HEK293 (cell line): ENCODE data around the gene KLHDC3.

Experiments used
- CTCF ChIA-PET: fragments of 350-600 bp; formaldehyde crosslinking; extraction: SDS; loops from one replicate; lab custom pipeline; 2021; ENCODE audit warnings: antibody characterized with exemption; lab: Yijun Ruan, JAX
- POLR2A ChIA-PET: fragments of 300-600 bp; formaldehyde crosslinking; extraction: SDS; loops from one replicate; lab custom pipeline; 2020; ENCODE audit warnings: antibody characterized with exemption, inconsistent platforms; lab: Yijun Ruan, JAX
- H3K27ac ChIP-seq: fragments of 200-500 bp; sonication (Bioruptor generic); 2 replicates; pipeline ENCODE4 v1.5.1; 2014; ENCODE audit warnings: low read depth, low read length, control low read depth, inconsistent platforms; ENCODE audit errors: extremely low read depth
- H3K36me3 ChIP-seq, 2 experiments: fragments of 200-500 bp in 1 of 2; sonication (Bioruptor generic) in 1 of 2; 1 replicate in 1 of 2; 2 replicates in 1 of 2; pipeline ENCODE4 v1.5.1; 2014 to 2017; ENCODE audit warnings: inconsistent platforms in 2 of 2, low read length in 2 of 2; ENCODE audit not compliant: control insufficient read depth in 2 of 2, insufficient read depth in 1 of 2
- H3K4me1 ChIP-seq: fragments of 200-500 bp; sonication (Bioruptor generic); 2 replicates; pipeline ENCODE4 v1.5.1; 2014; ENCODE audit warnings: mild to moderate bottlenecking, low read length, inconsistent platforms; ENCODE audit not compliant: control insufficient read depth, insufficient read depth
- H3K4me3 ChIP-seq: 2 replicates; pipeline ENCODE4 v1.5.1; 2011; ENCODE audit warnings: low read depth, mild to moderate bottlenecking, control low read depth, low read length, moderate library complexity
- H3K9me3 ChIP-seq: fragments of 200-500 bp; sonication (Bioruptor generic); 2 replicates; pipeline ENCODE4 v1.5.1; 2014; ENCODE audit warnings: low read depth, low read length, inconsistent platforms; ENCODE audit not compliant: control insufficient read depth, insufficient read depth
- KLF17 ChIP-seq: fragments of 450-650 bp; formaldehyde crosslinking; IDR thresholded peaks from 2 replicates; pipeline ENCODE4 v1.5.1; 2016; ENCODE audit warnings: missing biosample characterization, missing genetic modification characterization
- KLF7 ChIP-seq: fragments of 450-650 bp; formaldehyde crosslinking; IDR thresholded peaks from 2 replicates; pipeline ENCODE4 v1.5.1; 2016; ENCODE audit warnings: missing biosample characterization, missing genetic modification characterization, borderline replicate concordance
- PRDM1 ChIP-seq: fragments of 450-650 bp; formaldehyde crosslinking; IDR thresholded peaks from 2 replicates; pipeline ENCODE4; 2016; ENCODE audit warnings: missing biosample characterization, missing genetic modification characterization
- SP2 ChIP-seq: fragments of 450-650 bp; formaldehyde crosslinking; IDR thresholded peaks from 2 replicates; pipeline ENCODE4 v1.5.1; 2016; ENCODE audit warnings: missing biosample characterization, missing genetic modification characterization
- ZBTB20 ChIP-seq: fragments of 450-650 bp; formaldehyde crosslinking; IDR thresholded peaks from 2 replicates; pipeline ENCODE4 v1.5.1; 2016; ENCODE audit warnings: missing biosample characterization, missing genetic modification characterization
- ZBTB7A ChIP-seq: fragments of 450-650 bp; formaldehyde crosslinking; IDR thresholded peaks from 2 replicates; pipeline ENCODE4 v1.5.1; 2016; ENCODE audit warnings: low read depth, missing biosample characterization, missing genetic modification characterization
- ZBTB8A ChIP-seq: fragments of 450-650 bp; formaldehyde crosslinking; IDR thresholded peaks from 2 replicates; pipeline ENCODE4 v1.5.1; 2016; ENCODE audit warnings: missing biosample characterization, missing genetic modification characterization
- ZNF18 ChIP-seq: fragments of 450-650 bp; formaldehyde crosslinking; IDR thresholded peaks from 2 replicates; pipeline ENCODE4 v1.5.1; 2016; ENCODE audit warnings: missing biosample characterization, missing genetic modification characterization
- ZNF366 ChIP-seq: fragments of 450-650 bp; formaldehyde crosslinking; conservative IDR thresholded peaks from 2 replicates; pipeline ENCODE4 v1.5.1; 2016; ENCODE audit warnings: missing biosample characterization, missing genetic modification characterization
- ZNF521 ChIP-seq: fragments of 450-650 bp; formaldehyde crosslinking; IDR thresholded peaks from 2 replicates; pipeline ENCODE4 v1.5.1; 2017; ENCODE audit warnings: missing biosample characterization, mild to moderate bottlenecking, missing genetic modification characterization
- ZNF561 ChIP-seq: fragments of 450-650 bp; IDR thresholded peaks from 2 replicates; pipeline ENCODE4 v1.5.1; 2018; ENCODE audit warnings: missing biosample characterization, missing genetic modification characterization, borderline replicate concordance
- ZNF600 ChIP-seq: fragments of 450-650 bp; formaldehyde crosslinking; IDR thresholded peaks from 2 replicates; pipeline ENCODE4 v1.5.1; 2016; ENCODE audit warnings: missing biosample characterization, missing genetic modification characterization
- ZNF610 ChIP-seq: fragments of 450-650 bp; formaldehyde crosslinking; IDR thresholded peaks from 2 replicates; pipeline ENCODE4 v1.5.1; 2016; ENCODE audit warnings: missing biosample characterization, missing genetic modification characterization, borderline replicate concordance
- ZNF660 ChIP-seq: fragments of 450-650 bp; IDR thresholded peaks from 2 replicates; pipeline ENCODE4 v1.5.1; 2018; ENCODE audit warnings: missing biosample characterization, mild to moderate bottlenecking, missing genetic modification characterization
- ZNF692 ChIP-seq: fragments of 450-650 bp; formaldehyde crosslinking; IDR thresholded peaks from 2 replicates; pipeline ENCODE4 v1.5.1; 2016; ENCODE audit warnings: missing biosample characterization, missing genetic modification characterization
- ZNF707 ChIP-seq: fragments of 450-650 bp; formaldehyde crosslinking; IDR thresholded peaks from 2 replicates; pipeline ENCODE4 v1.5.1; 2016; ENCODE audit warnings: missing biosample characterization, missing genetic modification characterization
- TF ChIP-seq, protein P1 (sequence below): sonication (generic); formaldehyde crosslinking; IDR thresholded peaks from 2 replicates; pipeline ENCODE4 v1.8.1; 2022; ENCODE audit warnings: mild to moderate bottlenecking, moderate library complexity, missing genetic modification reagents
- TF ChIP-seq, protein P2 (sequence below): fragments of 450-650 bp; formaldehyde crosslinking; conservative IDR thresholded peaks from 2 replicates; pipeline ENCODE4 v1.5.1; 2016; ENCODE audit warnings: low read depth, missing biosample characterization, missing genetic modification characterization
- TF ChIP-seq, protein P3 (sequence below): fragments of 450-650 bp; formaldehyde crosslinking; IDR thresholded peaks from 2 replicates; pipeline ENCODE4 v1.5.1; 2016; ENCODE audit warnings: missing biosample characterization, missing genetic modification characterization
- TF ChIP-seq, protein P4 (sequence below): fragments of 450-650 bp; formaldehyde crosslinking; IDR thresholded peaks from 2 replicates; pipeline ENCODE4 v1.5.1; 2016; ENCODE audit warnings: missing biosample characterization, missing genetic modification characterization

Gene KLHDC3

GRCh38 chr6:42984001-42984923 is 29.8 kb upstream of the KLHDC3 start, which contains the start of gene PPP2R5D:
PPP2R5D (plus strand) TSS chr6:42984570; CDS start chr6:42984678, 108 bp downstream.
- Histone ChIP-seq H3K4me1 (no peaks in the 10 kb centered on the region), H3K4me3 (peak within 1 kb of the TSS; percentile 83), H3K36me3 (peaks cover 0 to 28% of the 10 kb centered on the region in 2 experiments; a peak in 2 of 3 replicates), H3K9me3 (no peaks in the 10 kb centered on the region), H3K27ac (peak within 1 kb of the TSS; percentile 53; the same call in 1 of the 2 replicates)
- POLR2A ChIA-PET, result interaction anchor here (0.6 to 2.0 kb wide), 42 partner anchors 8 to 1062 kb away, joined by 3 to 56 read pairs (median 5); partner anchors contain the start of genes BICRAL, CNPY3, CUL7 and CUL9
- CTCF ChIA-PET, result interaction anchor here (0.6 to 1.5 kb wide), 8 partner anchors 12 to 1279 kb away, joined by 3 to 5 read pairs (median 3); no protein-coding TSS in a partner anchor
- TF ChIP-seq, protein P1, sequence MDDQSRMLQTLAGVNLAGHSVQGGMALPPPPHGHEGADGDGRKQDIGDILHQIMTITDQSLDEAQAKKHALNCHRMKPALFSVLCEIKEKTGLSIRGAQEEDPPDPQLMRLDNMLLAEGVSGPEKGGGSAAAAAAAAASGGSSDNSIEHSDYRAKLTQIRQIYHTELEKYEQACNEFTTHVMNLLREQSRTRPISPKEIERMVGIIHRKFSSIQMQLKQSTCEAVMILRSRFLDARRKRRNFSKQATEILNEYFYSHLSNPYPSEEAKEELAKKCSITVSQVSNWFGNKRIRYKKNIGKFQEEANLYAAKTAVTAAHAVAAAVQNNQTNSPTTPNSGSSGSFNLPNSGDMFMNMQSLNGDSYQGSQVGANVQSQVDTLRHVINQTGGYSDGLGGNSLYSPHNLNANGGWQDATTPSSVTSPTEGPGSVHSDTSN (CRISPR knock-in tag), result peak; percentile 14; the same call in 1 of the 2 replicates
- TF ChIP-seq ZBTB7A (tag by site-specific recombination), result 0 out of 2 replicates have a peak, but pooled peaks have one; percentile 33
- TF ChIP-seq, protein P2, sequence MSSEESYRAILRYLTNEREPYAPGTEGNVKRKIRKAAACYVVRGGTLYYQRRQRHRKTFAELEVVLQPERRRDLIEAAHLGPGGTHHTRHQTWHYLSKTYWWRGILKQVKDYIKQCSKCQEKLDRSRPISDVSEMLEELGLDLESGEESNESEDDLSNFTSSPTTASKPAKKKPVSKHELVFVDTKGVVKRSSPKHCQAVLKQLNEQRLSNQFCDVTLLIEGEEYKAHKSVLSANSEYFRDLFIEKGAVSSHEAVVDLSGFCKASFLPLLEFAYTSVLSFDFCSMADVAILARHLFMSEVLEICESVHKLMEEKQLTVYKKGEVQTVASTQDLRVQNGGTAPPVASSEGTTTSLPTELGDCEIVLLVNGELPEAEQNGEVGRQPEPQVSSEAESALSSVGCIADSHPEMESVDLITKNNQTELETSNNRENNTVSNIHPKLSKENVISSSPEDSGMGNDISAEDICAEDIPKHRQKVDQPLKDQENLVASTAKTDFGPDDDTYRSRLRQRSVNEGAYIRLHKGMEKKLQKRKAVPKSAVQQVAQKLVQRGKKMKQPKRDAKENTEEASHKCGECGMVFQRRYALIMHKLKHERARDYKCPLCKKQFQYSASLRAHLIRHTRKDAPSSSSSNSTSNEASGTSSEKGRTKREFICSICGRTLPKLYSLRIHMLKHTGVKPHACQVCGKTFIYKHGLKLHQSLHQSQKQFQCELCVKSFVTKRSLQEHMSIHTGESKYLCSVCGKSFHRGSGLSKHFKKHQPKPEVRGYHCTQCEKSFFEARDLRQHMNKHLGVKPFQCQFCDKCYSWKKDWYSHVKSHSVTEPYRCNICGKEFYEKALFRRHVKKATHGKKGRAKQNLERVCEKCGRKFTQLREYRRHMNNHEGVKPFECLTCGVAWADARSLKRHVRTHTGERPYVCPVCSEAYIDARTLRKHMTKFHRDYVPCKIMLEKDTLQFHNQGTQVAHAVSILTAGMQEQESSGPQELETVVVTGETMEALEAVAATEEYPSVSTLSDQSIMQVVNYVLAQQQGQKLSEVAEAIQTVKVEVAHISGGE (tag by site-specific recombination), result no peak
- TF ChIP-seq ZNF707 (tag by site-specific recombination), result no peak
- TF ChIP-seq ZNF600, result peak; percentile 64
- peak; percentile 48; the same call in 1 of the 2 replicates for TF ChIP-seq ZBTB20 (tag by site-specific recombination)
- TF ChIP-seq SP2 (tag by site-specific recombination), result peak; percentile 98
- no peak for TF ChIP-seq ZNF610 (tag by site-specific recombination)
- TF ChIP-seq, protein P3, sequence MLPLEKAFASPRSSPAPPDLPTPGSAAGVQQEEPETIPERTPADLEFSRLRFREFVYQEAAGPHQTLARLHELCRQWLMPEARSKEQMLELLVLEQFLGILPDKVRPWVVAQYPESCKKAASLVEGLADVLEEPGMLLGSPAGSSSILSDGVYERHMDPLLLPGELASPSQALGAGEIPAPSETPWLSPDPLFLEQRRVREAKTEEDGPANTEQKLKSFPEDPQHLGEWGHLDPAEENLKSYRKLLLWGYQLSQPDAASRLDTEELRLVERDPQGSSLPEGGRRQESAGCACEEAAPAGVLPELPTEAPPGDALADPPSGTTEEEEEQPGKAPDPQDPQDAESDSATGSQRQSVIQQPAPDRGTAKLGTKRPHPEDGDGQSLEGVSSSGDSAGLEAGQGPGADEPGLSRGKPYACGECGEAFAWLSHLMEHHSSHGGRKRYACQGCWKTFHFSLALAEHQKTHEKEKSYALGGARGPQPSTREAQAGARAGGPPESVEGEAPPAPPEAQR (tag by site-specific recombination), result no peak
- TF ChIP-seq KLF17 (tag by site-specific recombination), result peak; percentile 17; the same call in 1 of the 2 replicates
- TF ChIP-seq KLF7 (tag by site-specific recombination), result no peak
- TF ChIP-seq ZNF561 (tag by site-specific recombination), result peak; percentile 19; the same call in 1 of the 2 replicates
- TF ChIP-seq PRDM1 (tag by site-specific recombination), result no peak
- 0 out of 2 replicates have a peak, but pooled peaks have one; percentile 32 for TF ChIP-seq ZNF660 (tag by site-specific recombination)
- TF ChIP-seq ZBTB8A, result peak; percentile 22; the same call in 1 of the 2 replicates
- no peak for TF ChIP-seq ZNF18
- TF ChIP-seq, protein P4, sequence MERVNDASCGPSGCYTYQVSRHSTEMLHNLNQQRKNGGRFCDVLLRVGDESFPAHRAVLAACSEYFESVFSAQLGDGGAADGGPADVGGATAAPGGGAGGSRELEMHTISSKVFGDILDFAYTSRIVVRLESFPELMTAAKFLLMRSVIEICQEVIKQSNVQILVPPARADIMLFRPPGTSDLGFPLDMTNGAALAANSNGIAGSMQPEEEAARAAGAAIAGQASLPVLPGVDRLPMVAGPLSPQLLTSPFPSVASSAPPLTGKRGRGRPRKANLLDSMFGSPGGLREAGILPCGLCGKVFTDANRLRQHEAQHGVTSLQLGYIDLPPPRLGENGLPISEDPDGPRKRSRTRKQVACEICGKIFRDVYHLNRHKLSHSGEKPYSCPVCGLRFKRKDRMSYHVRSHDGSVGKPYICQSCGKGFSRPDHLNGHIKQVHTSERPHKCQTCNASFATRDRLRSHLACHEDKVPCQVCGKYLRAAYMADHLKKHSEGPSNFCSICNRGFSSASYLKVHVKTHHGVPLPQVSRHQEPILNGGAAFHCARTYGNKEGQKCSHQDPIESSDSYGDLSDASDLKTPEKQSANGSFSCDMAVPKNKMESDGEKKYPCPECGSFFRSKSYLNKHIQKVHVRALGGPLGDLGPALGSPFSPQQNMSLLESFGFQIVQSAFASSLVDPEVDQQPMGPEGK, result peak; percentile 74
- peak; percentile 21; the same call in 1 of the 2 replicates for TF ChIP-seq ZNF366 (tag by site-specific recombination)
- TF ChIP-seq ZNF521 (tag by site-specific recombination), result no peak
- 0 out of 2 replicates have a peak, but pooled peaks have one; percentile 16 for TF ChIP-seq ZNF692 (tag by site-specific recombination)
